GM12878 (cell line): ENCODE data around the gene TARDBP. TPM values are rescaled to one million over a fixed set of nuclear protein-coding genes. Genes with fewer than 3 reads are reported as not detected.
A peak's percentile ranks its signal among the peaks of the same experiment; 100 is the strongest.

ENCODE experiments used
- ATAC-seq: fragments of 200-7000 bp; cut with Tn5 transposase; 3 replicates; pipeline ENCODE4 v1.9.1; 2020; ENCODE audit warnings: mild to moderate bottlenecking, moderate library complexity
- BruUV-seq: library from RNA; stranded (reverse); fragments of 400-500 nt; replicated peaks from 2 replicates; lab custom pipeline; 2021; lab: Mats Ljungman, UMichigan
- CTCF ChIA-PET: fragments of 300-600 bp; sonication (Branson Sonifier 250); formaldehyde crosslinking; extraction: SDS; loops from one replicate; lab custom pipeline; 2021; ENCODE audit warnings: inconsistent platforms; lab: Yijun Ruan, JAX
- POLR2A ChIA-PET: fragments of 350-600 bp; formaldehyde crosslinking; extraction: SDS; loops from one replicate; lab custom pipeline; 2021; ENCODE audit warnings: inconsistent platforms; lab: Charles Lee
- RAD21 ChIA-PET: fragments of 300-600 bp; sonication (Branson Sonifier 250); formaldehyde crosslinking; loops from one replicate; lab custom pipeline; 2023; ENCODE audit warnings: antibody characterized with exemption; ENCODE audit not compliant: unreplicated experiment; lab: Charles Lee
- SMC1A ChIA-PET: fragments of 300-600 bp; sonication (Branson Sonifier 250); formaldehyde crosslinking; loops from one replicate; lab custom pipeline; 2023; ENCODE audit not compliant: unreplicated experiment, uncharacterized antibody; lab: Charles Lee
- DNase-seq: peaks from one replicate; pipeline ENCODE4 v3.0.0-alpha.2; 2011; ENCODE audit warnings: low read depth, low spot score
- FAIRE-seq: peaks from 3 replicates; lab custom pipeline; 2011; peaks lifted over from hg19 to GRCh38; lab: Jason Lieb, UNC
- H2AFZ ChIP-seq: 2 replicates; pipeline ENCODE4 v1.6.0; 2011; ENCODE audit warnings: low read depth, low read length, control low read depth; ENCODE audit not compliant: control insufficient read depth
- H3K27ac ChIP-seq: 2 replicates; pipeline ENCODE4 v1.5.1; 2011; ENCODE audit warnings: control low read depth; ENCODE audit not compliant: control insufficient read depth, insufficient read depth
- H3K27me3 ChIP-seq, 2 experiments: replicated peaks in 1 of 2; 2 replicates each; pipeline versions ENCODE4 v1.6.0 to v1.6.1; 2011; ENCODE audit warnings: low read length in 1 of 2; ENCODE audit not compliant: control insufficient read depth in 2 of 2, insufficient read depth in 2 of 2
- H3K36me3 ChIP-seq, 2 experiments: 2 replicates each; pipeline ENCODE4 v1.5.1; 2011; ENCODE audit warnings: low read length in 1 of 2; ENCODE audit not compliant: control insufficient read depth in 2 of 2, insufficient read depth in 2 of 2
- H3K4me1 ChIP-seq: 2 replicates; pipeline ENCODE4 v1.6.1; 2011; ENCODE audit warnings: mild to moderate bottlenecking, low read length, moderate library complexity, mixed read lengths; ENCODE audit not compliant: control insufficient read depth, insufficient read depth
- H3K4me2 ChIP-seq: 2 replicates; pipeline ENCODE4 v1.6.0; 2011; ENCODE audit warnings: control low read depth; ENCODE audit not compliant: control insufficient read depth, insufficient read depth
- H3K4me3 ChIP-seq: fragments of 200-600 bp; sonication (generic); 2 replicates; pipeline ENCODE4 v1.5.1; 2016
- H3K79me2 ChIP-seq: 2 replicates; pipeline ENCODE4 v1.6.0; 2011; ENCODE audit warnings: low read length; ENCODE audit not compliant: control insufficient read depth, insufficient read depth
- H3K9ac ChIP-seq: 2 replicates; pipeline ENCODE4 v1.8.0; 2011; ENCODE audit warnings: low read length, control low read depth, mixed read lengths; ENCODE audit not compliant: control insufficient read depth, insufficient read depth
- H3K9me3 ChIP-seq: replicated peaks from 3 replicates; pipeline ENCODE4 v1.5.1; 2011; ENCODE audit warnings: mild to moderate bottlenecking, low read length; ENCODE audit not compliant: control insufficient read depth, insufficient read depth
- H4K20me1 ChIP-seq: 2 replicates; pipeline ENCODE4 v1.6.0; 2011; ENCODE audit not compliant: control insufficient read depth, insufficient read depth
- ASH2L ChIP-seq: fragments of 300-600, 200-600 bp; sonication (generic); IDR thresholded peaks from 2 replicates; pipeline ENCODE4 v1.6.1; 2017; ENCODE audit warnings: low read depth, mild to moderate bottlenecking, borderline replicate concordance
- CBX5 ChIP-seq: sonication (generic); IDR thresholded peaks from 2 replicates; pipeline ENCODE4 v1.6.1; 2016; ENCODE audit warnings: low read depth, moderate library complexity, mild to moderate bottlenecking, inconsistent platforms
- CHD1 ChIP-seq: IDR thresholded peaks from 2 replicates; pipeline ENCODE4 v1.6.1; 2012; ENCODE audit warnings: low read depth, low read length, improper control_type of control experiment
- CHD4 ChIP-seq: fragments of 200-600 bp; sonication (generic); IDR thresholded peaks from 2 replicates; pipeline ENCODE4 v1.6.1; 2016; ENCODE audit warnings: mild to moderate bottlenecking
- HDAC2 ChIP-seq: fragments of 200-600 bp; sonication (generic); IDR thresholded peaks from 2 replicates; pipeline ENCODE4 v1.6.1; 2017
- IRF4 ChIP-seq: IDR thresholded peaks from 2 replicates; pipeline ENCODE4 v1.6.1; 2011; ENCODE audit warnings: low read depth, low read length
- MEF2B ChIP-seq: fragments of 450-650 bp; IDR thresholded peaks from 2 replicates; pipeline ENCODE4 v1.6.1; 2018; ENCODE audit warnings: mild to moderate bottlenecking, moderate library complexity; ENCODE audit not compliant: partially characterized antibody, poor library complexity, severe bottlenecking
- SMC3 ChIP-seq: IDR thresholded peaks from 2 replicates; pipeline ENCODE4 v1.6.1; 2011; ENCODE audit warnings: low read length, improper control_type of control experiment, borderline replicate concordance
- WGBS: methylation state at CpG from one replicate; pipeline ENCODE4 v1.1.6; 2016; ENCODE audit warnings: low lambda C conversion rate; ENCODE audit not compliant: insufficient replicate concordance, insufficient coverage; ENCODE audit errors: missing lambda C conversion rate; 5-methylcytosine and 5-hydroxymethylcytosine counted together
- in situ Hi-C: fragments of 300-500 bp; cut with MboI; formaldehyde crosslinking; loops from 9 replicates; pipeline ENCODE4 v1.14.3; 2018; ENCODE audit warnings: mixed read lengths
- intact Hi-C: fragments of 100-400 bp; cut with micrococcal nuclease; formaldehyde crosslinking; loops from one replicate; pipeline ENCODE4 v1.14.2; 2022; ENCODE audit not compliant: unreplicated experiment
- polyA plus RNA-seq, 11 experiments: library from polyadenylated mRNA; depleted of rRNA in 4 of 11; unstranded in 6 of 11; stranded (reverse) in 5 of 11; fragments of >200 nt; fragmentation: Nextera tagmentation in 4 of 11; fragmentation: Illumina TruSeq in 1 of 11; extraction: Ambion mirVana in 4 of 11; extraction: Trizol in 1 of 11; gene quantifications; 1 replicate in 1 of 11; 2 replicates in 10 of 11; pipeline versions ENCODE4 v1.2.1 to v1.2.3, GENCODE V29; 2011 to 2016; ENCODE audit warnings: inconsistent platforms in 2 of 11, missing spikeins in 2 of 11, low read depth in 1 of 11
- total RNA-seq, 4 experiments: library from RNA; depleted of rRNA in 3 of 4; stranded (reverse); fragments of >200 nt in 3 of 4; fragmentation: Illumina TruSeq in 1 of 4; extraction: Trizol in 1 of 4; gene quantifications; 2 replicates each; pipeline versions ENCODE4 v1.2.1 to v1.2.3, GENCODE V29; 2013 to 2021
- TF ChIP-seq, protein P1 (sequence below), 3 experiments: IDR thresholded peaks in 2 of 3; conservative IDR thresholded peaks in 1 of 3; 2 replicates each; pipeline ENCODE4 v1.5.1; 2011; ENCODE audit warnings: low read depth in 3 of 3, low read length in 3 of 3, mild to moderate bottlenecking in 3 of 3, control low read depth in 2 of 3, moderate library complexity in 2 of 3, inconsistent platforms in 1 of 3, mixed read lengths in 1 of 3; ENCODE audit not compliant: control insufficient read depth in 2 of 3, insufficient read depth in 1 of 3; ENCODE audit errors: extremely low read depth in 1 of 3
- TF ChIP-seq, protein P2 (sequence below): fragments of 450-650 bp; IDR thresholded peaks from 2 replicates; pipeline ENCODE4 v1.6.1; 2017; ENCODE audit warnings: mild to moderate bottlenecking, moderate library complexity
- TF ChIP-seq, protein P3 (sequence below): IDR thresholded peaks from 2 replicates; pipeline ENCODE4 v1.6.1; 2012; ENCODE audit warnings: low read depth, low read length, improper control_type of control experiment
- TF ChIP-seq, protein P4 (sequence below): IDR thresholded peaks from 2 replicates; pipeline ENCODE4 v1.6.1; 2011; ENCODE audit warnings: mild to moderate bottlenecking, low read depth, low read length, moderate library complexity; ENCODE audit not compliant: insufficient replicate concordance

Gene TARDBP
- total and polyA plus RNA-seq, 10 of the 15 experiments (the other 5 are each of a cell fraction or from before 2014, with no cell fraction given), result 55.6 to 318 (median 192) TPM

DNA sequence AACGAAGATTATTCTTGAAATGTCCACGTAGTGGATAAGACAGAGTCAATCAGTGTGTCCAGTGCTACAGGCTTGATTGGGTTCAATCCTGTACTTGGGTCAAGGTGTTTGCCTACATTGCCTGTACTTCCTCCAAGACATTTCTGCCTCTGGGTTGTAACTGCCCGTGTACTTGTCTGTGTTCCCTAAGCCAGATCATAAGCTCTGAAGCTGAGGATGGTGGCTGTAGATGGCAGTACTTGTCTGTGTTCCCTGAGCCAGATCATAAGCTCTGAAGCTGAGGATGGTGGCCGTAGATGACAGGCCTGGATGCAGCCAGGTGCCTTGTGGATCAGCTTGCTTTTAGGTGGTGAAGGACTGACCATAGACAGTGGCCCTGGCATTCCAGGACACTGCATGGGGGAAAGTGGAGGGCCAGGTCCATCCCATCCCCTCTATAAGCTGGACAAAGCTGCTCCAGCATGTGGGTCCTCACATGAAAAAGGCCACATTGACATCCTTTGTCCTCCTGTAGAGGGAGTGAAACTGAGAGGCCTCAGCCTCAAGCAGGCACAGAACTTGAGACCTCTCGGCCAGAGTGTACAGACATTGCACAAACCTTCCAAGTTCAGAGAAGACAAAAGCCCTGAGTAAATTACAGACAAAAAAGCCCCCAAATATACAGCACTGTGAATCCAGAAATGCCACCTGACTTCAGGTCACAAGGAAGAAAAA is 49.4 kb downstream of the TARDBP start:
- peaks cover 35% of the 10 kb centered on the region for H3K79me2 ChIP-seq
- 0 out of 3 replicates have a peak, but pooled peaks have one; percentile 6 for ATAC-seq
- ChIA-PET RAD21 (interaction anchor here (0.7 to 2.6 kb wide), 3 partner anchors 11 to 97 kb away, joined by 4 to 16 read pairs (median 4); no protein-coding TSS in a partner anchor), POLR2A (interaction anchor here (0.7 to 1.4 kb wide), 4 partner anchors 10 to 274 kb away, joined by 3 to 6 read pairs (median 4); no protein-coding TSS in a partner anchor), CTCF (interaction anchor here (0.6 to 5.1 kb wide), 8 partner anchors 9 to 303 kb away, joined by 3 to 36 read pairs (median 4); no protein-coding TSS in a partner anchor), SMC1A (interaction anchor here (1.1 to 3.8 kb wide), 7 partner anchors 8 to 200 kb away, joined by 3 to 25 read pairs (median 3); partner anchors contain the start of gene MTOR)
- peaks cover 8 to 12% of the 10 kb centered on the region in 2 experiments for H3K36me3 ChIP-seq
- in situ Hi-C loops (no loop called here), intact Hi-C loops (no loop called here)
- DNase-seq, result no peak
- no peak overlapping the region for H2AFZ ChIP-seq
- no peak for FAIRE-seq
- 57% methylated on average over 5 of the region's 5 CpGs for WGBS
- peak overlapping the region; percentile 69 for H3K4me2 ChIP-seq
- H3K4me3 ChIP-seq, result no peak overlapping the region
- BruUV-seq, result no TSS peak
- H3K9me3 ChIP-seq, result no peaks in the 10 kb centered on the region; the same call in 2 of the 3 replicates
- H3K27ac ChIP-seq, result peak overlapping the region; percentile 43
- H3K9ac ChIP-seq, result peak overlapping the region; percentile 51; the same call in 1 of the 2 replicates
- H3K27me3 ChIP-seq, result no peaks in the 10 kb centered on the region
- no peaks in the 10 kb centered on the region for H4K20me1 ChIP-seq
- peaks cover 26% of the 10 kb centered on the region for H3K4me1 ChIP-seq
- TF ChIP-seq MEF2B (no peak), ASH2L (no peak), IRF4 (no peak), HDAC2 (no peak), CBX5 (no peak), CHD1 (no peak), SMC3 (no peak), CHD4 (no peak)
- TF ChIP-seq, protein P1, sequence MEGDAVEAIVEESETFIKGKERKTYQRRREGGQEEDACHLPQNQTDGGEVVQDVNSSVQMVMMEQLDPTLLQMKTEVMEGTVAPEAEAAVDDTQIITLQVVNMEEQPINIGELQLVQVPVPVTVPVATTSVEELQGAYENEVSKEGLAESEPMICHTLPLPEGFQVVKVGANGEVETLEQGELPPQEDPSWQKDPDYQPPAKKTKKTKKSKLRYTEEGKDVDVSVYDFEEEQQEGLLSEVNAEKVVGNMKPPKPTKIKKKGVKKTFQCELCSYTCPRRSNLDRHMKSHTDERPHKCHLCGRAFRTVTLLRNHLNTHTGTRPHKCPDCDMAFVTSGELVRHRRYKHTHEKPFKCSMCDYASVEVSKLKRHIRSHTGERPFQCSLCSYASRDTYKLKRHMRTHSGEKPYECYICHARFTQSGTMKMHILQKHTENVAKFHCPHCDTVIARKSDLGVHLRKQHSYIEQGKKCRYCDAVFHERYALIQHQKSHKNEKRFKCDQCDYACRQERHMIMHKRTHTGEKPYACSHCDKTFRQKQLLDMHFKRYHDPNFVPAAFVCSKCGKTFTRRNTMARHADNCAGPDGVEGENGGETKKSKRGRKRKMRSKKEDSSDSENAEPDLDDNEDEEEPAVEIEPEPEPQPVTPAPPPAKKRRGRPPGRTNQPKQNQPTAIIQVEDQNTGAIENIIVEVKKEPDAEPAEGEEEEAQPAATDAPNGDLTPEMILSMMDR (IDR thresholded peaks at IDR 0.05 in 2 of 3, conservative IDR thresholded peaks at IDR 0.05 in 1 of 3; ENCODE audit: control insufficient read depth in 2 of 3, extremely low read depth in 1 of 3, insufficient read depth in 1 of 3, low read depth in 3 of 3, low read length in 3 of 3), result peak in 1 of 3 experiments; percentile 19; a peak in 1 of 6 replicates
- TF ChIP-seq, protein P2, sequence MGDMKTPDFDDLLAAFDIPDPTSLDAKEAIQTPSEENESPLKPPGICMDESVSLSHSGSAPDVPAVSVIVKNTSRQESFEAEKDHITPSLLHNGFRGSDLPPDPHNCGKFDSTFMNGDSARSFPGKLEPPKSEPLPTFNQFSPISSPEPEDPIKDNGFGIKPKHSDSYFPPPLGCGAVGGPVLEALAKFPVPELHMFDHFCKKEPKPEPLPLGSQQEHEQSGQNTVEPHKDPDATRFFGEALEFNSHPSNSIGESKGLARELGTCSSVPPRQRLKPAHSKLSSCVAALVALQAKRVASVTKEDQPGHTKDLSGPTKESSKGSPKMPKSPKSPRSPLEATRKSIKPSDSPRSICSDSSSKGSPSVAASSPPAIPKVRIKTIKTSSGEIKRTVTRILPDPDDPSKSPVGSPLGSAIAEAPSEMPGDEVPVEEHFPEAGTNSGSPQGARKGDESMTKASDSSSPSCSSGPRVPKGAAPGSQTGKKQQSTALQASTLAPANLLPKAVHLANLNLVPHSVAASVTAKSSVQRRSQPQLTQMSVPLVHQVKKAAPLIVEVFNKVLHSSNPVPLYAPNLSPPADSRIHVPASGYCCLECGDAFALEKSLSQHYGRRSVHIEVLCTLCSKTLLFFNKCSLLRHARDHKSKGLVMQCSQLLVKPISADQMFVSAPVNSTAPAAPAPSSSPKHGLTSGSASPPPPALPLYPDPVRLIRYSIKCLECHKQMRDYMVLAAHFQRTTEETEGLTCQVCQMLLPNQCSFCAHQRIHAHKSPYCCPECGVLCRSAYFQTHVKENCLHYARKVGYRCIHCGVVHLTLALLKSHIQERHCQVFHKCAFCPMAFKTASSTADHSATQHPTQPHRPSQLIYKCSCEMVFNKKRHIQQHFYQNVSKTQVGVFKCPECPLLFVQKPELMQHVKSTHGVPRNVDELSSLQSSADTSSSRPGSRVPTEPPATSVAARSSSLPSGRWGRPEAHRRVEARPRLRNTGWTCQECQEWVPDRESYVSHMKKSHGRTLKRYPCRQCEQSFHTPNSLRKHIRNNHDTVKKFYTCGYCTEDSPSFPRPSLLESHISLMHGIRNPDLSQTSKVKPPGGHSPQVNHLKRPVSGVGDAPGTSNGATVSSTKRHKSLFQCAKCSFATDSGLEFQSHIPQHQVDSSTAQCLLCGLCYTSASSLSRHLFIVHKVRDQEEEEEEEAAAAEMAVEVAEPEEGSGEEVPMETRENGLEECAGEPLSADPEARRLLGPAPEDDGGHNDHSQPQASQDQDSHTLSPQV, result no peak
- TF ChIP-seq, protein P3, sequence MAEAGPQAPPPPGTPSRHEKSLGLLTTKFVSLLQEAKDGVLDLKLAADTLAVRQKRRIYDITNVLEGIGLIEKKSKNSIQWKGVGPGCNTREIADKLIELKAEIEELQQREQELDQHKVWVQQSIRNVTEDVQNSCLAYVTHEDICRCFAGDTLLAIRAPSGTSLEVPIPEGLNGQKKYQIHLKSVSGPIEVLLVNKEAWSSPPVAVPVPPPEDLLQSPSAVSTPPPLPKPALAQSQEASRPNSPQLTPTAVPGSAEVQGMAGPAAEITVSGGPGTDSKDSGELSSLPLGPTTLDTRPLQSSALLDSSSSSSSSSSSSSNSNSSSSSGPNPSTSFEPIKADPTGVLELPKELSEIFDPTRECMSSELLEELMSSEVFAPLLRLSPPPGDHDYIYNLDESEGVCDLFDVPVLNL, result no peak
- TF ChIP-seq, protein P4, sequence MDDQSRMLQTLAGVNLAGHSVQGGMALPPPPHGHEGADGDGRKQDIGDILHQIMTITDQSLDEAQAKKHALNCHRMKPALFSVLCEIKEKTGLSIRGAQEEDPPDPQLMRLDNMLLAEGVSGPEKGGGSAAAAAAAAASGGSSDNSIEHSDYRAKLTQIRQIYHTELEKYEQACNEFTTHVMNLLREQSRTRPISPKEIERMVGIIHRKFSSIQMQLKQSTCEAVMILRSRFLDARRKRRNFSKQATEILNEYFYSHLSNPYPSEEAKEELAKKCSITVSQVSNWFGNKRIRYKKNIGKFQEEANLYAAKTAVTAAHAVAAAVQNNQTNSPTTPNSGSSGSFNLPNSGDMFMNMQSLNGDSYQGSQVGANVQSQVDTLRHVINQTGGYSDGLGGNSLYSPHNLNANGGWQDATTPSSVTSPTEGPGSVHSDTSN, result no peak
